Renal cortical epithelial cell (primary cell): ENCODE data around the gene RBKS. TPM values are rescaled to one million over a fixed set of nuclear protein-coding genes. Genes with fewer than 3 reads are reported as not detected.
A peak's percentile ranks its signal among the peaks of the same experiment; 100 is the strongest.
"Not testable (repeated sequence)": the region's sequence is repeated elsewhere in the genome, so short reads cannot be mapped to it uniquely, and the experiment has no call there.

Experiments
- DNase-seq: peaks from one replicate; pipeline ENCODE4 v3.0.0-alpha.2; 2011; ENCODE audit warnings: low read depth
- total RNA-seq: library from RNA; depleted of rRNA; stranded (reverse); fragments of >200 nt; gene quantifications from 2 replicates; pipeline ENCODE4 v1.2.3, GENCODE V29; 2014

RBKS gene
- total RNA-seq, 1 donor from 2014 or later: 10.0 TPM

DNA sequence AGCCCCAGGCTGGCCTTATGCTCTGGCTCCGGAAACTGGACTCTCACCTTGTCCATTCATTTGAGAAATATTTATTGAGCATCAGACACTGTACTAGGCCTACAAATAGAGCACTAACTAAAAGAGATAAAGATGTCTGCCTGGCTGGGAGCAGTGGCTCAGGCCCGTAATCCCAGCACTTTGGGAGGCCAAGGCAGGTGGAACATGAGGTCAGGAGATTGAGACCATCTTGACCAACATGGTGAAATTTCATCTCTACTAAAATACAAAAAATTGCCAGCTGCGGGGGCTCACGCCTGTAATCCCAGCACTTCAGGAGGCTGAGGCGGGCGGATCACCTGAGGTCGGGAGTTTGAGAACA is 126.3 kb downstream of the RBKS start:
- DNase-seq: no peak

- DNase-seq: peak; percentile 79
Measured at GRCh38 chr2:27762951-27763906, 127.0 kb downstream of the RBKS start.

DNA sequence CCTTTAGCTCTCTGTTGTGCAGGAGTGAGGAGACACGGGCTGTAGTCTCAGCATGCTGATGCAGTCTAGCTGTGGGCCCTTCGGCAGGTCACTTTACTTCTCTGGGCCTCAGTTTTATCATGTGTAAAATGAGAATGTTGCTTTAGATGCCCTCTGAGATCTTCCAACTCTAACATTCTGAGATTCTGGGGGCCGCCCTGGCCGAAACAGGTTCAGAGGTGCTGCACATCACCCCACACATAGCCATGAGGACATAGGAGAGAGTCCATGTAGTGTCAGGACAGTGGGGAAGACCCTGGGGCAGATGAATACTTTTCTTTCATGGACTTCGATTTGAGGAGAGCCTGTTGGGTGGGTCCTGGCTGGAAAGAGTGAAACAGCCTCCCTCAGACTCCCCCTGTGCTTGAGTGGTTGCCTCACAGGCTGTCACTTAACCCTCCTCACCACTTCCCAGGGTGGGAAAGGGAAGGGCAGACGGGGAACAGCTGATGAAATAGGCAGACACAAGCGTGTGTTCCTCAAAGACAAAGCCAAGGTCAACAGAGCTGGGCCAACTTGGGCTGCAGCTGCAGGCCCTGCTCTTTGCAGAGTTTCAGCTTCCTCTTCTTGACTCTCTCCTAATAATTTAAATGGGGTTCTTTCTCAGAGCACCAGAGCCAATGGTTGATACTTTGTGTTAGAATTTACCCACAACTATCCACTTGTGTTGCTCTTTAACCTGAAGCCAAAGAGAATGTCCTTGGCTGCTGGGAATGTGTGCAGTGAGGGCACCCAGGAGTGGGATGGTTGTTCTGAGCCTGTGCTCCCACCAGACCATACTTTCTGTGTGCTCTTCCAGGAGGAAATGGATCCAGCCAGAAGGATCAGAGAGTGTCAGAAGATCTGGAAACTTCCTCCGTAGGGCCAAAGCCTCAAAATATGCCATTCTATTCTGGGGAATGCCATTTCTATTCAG is 133.4 kb downstream of the RBKS start:
- DNase-seq: no peak

DNA sequence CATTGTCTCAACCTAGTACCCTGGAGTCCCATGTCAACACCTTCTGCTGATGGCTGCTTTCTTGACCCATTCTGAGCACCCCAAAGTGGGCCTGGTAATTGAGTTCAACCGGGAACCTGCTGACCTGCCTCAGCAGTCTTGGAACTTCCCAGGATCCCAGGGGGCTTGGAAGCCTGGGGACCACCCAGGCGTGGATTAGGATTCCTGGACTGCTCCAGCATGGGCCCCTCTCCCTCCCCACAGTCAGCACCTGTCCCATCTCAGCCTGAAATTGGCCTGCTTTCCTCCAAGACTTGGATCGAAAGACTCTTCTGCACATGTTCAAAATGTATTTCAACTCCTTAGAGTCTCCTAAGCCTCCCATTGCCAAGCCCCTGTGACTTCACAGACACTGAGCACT is 134.1 kb downstream of the RBKS start:
- no peak for DNase-seq

DNA sequence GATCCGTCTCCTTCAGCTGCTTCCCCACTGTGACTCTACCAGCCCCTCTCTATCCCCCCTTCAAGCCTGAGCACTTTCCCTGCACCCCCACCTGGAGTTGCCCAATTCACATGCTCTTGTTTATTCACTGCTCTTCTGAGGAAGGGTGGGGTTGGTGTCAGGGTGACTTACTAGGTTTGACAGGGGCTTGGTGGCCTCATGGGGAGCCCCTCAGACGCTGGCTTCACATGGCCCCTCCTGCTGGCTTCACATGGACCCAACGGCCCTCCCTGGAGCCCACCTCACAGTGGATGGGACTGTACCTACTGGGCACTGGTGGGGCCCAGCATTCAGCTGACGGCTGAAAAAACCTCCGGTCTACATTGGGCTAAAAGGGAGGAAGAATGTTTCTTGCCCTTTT is 135.4 kb downstream of the RBKS start:
- DNase-seq: no peak

DNA sequence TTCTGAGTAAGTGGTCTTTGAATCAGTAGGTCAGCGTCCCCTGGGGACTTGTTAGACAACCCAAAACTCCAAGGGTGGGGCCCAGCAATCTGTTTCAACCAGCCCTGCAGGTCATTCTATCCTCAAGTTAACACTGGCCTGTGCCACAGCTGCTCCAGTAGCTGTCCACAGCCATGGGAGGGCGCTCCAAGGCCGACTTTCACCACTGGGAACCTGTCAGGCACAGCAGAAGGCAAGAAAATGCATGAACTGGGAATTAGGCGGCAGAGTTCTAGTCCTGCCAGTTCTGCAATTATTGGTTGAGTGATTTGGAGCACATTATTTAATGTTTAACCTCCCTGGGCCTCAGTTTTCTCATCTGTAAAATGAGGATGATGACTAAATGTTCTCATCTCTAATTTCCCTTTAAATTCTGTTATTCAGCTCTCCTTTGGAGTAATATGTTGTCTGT is 136.0 kb downstream of the RBKS start:
- peak; percentile 75 for DNase-seq

DNA sequence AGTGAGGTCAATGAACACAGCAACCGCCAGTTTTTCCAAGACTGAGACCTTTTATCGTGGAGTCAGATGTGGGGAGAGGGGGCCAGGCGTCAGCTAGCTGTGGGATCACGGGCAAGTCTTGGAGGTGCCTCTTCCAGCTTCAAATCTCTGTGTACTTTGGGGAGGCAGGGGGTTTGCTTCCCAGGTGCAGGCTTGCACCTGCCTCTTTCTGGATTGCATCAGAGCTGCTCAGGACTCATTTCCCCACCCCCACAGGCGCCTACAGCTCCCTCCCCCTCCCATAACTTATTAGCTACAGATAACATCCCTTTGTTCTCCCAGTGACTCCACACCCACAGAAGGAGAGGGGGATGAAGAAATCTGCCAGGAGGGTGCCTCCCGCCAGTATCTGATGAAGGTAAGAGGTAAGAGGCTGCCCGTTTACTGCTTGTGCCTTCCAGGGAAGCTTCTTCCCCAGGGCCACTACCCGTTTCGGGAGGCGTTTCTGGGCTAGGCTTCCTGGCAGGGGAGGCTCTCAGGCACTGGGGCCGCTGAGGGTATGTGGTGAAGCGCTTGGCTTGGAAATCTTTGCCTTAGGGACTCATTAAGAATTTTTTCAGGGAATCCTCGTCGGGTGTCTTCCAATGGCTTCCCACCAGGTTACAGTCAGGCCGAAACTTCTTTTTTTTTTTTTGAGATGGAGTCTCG is 137.5 kb downstream of the RBKS start:
- peak; percentile 82 for DNase-seq

DNA sequence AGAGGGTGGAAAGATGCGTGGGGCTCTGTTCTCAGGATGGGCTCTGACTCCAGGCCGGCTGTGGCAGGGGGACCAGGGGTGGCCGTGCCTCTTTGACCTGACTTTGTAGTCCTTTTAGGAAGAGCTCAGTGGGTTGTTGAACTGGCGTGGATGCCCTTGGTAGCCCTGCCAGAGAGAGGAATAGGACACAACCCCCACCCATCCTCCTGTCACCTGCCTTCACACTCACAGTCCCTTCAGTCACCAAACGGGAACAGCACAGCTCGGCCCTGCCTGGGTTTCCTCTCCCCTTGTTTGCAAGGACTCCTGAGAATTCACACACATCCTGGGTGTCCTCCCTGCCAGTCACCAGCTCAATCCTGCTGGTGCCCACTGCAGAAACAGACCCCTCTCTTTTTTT is 138.8 kb downstream of the RBKS start:
- no peak for DNase-seq

DNA sequence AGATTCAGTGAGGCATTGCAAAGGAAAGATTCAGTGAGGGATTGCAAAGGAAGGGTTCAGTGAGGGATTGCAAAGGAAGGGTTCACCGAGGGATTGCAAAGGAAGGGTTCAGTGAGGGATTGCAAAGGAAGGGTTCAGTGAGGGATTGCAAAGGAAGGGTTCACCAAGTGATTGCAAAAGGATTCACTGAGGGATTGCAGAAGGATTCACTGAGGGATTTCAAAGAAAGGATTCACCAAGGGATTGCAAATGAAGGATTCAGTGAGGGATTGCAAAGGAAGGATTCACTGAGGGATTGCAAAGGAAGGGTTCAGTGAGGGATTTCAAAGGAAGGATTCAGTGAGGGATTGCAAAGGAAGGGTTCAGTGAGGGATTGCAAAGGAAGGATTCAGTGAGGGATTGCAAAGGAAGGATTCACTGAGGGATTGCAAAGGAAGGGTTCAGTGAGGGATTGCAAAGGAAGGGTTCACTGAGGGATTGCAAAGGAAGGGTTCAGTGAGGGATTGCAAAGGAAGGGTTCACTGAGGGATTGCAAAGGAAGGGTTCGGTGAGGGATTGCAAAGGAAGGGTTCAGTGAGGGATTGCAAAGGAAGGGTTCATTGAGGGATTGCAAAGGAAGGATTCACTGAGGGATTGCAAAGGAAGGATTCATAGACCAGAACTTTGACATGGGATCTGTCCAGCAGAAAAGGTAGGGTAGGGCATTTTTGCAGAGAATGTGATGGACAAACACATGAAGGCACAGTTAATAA is 141.2 kb downstream of the RBKS start:
- not testable (repeated sequence) for DNase-seq

DNA sequence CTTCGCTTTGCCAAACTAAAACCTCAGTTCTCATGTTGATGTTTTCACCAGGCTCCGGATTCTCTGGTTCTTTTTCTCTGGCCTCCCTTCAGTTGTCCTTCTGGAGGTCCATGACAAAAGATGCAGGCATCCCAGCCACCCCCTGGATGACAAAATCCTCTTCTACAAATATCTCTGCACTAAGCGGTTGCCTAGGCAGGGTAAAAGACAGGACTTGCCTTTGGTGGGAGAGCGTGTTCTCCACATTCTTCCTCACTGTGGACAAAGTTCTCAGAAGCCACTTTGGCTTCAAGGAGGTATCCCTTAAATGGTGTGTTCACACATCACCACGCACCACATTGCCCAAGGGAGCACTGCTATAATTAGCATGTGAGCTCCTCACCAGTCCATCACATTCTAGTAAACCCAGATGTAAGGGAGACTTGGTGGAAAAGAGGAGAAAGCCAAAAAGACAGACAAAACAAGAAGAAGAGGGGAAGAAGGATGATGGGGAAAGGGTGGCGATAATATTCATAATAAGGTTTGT is 142.3 kb downstream of the RBKS start:
- DNase-seq: no peak

- no peak for DNase-seq
Measured at GRCh38 chr2:27746325-27746724, 143.9 kb downstream of the RBKS start.

GRCh38 chr2:27745494-27745893 is 144.7 kb downstream of the RBKS start:
- not testable (repeated sequence) for DNase-seq

DNA sequence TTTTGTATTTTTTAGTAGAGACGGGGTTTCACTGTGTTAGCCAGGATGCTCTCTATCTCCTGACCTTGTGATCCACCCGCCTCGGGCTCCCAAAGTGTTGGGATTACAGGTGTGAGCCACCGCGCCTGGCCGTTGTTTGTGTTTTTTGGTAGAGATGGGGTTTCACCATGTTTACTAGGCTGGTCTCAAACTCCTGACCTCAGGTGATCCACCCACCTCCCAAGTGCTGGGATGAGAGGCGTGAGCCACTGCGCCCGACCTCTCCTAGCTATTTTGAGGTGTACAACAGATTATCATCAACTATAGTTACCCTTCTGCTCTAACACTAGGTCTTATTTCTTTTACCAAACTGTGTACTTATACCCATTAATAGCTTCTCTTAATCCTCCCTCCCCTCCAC is 147.6 kb downstream of the RBKS start:
- DNase-seq: no peak

DNA sequence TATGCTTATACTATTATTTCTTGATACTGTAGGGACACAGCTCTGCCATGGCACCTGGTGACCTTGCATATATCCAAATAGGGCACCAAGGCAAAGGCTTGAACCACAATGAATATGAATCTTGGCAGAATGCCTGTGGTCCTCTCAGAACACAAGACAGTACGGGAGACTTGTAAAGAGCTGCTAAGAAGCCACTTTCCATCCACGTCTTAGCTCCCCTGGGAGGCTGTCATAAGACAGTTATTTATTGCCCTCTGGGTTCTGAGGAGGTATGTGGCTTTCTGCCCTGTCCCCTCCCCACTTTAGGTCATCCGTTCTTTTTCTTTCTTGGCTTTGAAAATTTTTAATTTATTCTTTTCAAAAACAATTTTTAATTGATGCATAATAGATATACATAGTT is 148.5 kb downstream of the RBKS start:
- no peak for DNase-seq

DNA sequence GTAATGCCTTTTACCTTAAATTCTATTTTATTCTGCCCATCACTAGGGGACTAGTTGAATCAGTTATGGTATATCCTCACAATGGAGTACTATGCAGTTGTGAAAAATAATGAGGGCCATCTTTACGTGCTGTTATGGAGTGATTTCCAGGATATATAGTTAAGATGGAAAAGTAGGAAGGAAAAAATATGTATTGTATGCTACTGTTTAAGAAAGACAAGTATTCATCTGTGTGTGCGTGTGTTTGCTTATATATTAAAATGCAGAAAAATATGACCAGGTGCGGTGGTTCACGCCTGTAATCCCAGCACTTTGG is 151.2 kb downstream of the RBKS start:
- DNase-seq: no peak

DNA sequence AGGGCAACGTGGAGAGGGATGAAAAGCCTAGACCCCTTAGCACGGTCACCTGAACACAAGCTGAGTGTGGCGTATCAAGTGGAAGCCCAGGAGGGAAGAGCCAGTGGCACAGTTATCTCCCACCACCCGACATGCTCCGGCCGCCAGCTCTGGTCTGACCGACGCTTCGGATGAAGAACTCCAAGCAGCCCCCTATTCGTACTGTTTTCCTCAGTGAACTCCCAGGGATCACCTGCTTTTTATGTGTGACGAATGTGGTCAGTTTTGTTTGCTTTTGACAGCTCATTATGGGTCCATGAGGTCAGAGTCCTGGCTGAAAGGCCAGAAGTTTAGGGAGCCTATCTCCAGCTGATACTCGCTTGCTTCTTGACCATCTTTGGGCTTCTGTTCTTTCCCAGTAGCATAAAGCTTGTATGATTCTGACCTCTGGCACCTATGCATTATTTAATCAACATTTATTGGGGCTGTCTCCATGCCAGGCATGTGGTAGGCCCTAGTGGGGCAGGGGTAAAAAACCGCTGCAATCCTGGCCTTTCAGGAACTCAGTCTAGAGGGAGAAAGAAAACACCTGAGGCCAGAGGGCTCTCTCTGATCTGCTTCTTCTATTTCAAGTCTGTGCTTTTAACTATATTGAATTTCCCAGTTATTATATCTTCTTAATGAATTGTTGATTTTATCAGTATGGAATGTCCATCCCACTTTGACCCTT is 151.7 kb downstream of the RBKS start:
- no peak for DNase-seq

DNA sequence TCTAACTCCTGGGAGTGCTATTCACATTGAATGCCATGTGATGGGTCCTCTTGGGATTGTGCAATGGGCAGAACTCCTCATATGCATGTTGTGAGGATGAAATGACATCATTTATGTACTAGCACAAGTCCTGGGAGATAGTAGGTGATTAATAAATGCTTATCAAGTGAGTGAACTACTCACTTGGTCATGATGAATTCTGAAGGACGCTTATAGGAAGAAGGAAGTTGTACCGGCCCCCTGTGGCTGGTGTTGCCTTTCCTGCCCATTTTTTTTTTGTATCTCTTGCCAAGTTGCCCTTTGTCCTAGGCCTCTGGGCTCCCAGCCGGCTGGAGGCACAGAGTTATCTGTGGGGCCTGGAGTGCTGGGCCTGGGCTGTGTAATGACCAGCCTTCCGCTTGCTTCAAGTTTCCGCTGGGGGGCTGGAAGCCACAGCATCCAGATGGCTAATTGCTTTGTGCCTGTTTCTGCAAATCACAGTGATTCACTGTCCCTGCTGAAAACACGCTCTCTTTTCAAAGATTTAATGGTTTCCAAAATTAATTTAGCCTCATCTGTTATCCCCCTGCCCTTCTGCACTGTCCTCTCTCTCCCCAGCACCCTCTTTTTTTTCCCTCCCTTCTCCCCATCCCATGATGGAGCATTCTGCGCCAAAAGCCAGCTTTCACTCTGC is 152.4 kb downstream of the RBKS start:
- DNase-seq: peak; percentile 93

- no peak for DNase-seq
Measured at GRCh38 chr2:27736890-27737204, 153.3 kb downstream of the RBKS start.

GRCh38 chr2:27736031-27736889 is 153.9 kb downstream of the RBKS start:
- DNase-seq: peak; percentile 55
